HepG2 (cell line): ENCODE data around the gene TMC2. TPM values are rescaled to one million over a fixed set of nuclear protein-coding genes. Genes with fewer than 3 reads are reported as not detected.
"Not testable (repeated sequence)": the region's sequence is repeated elsewhere in the genome, so short reads cannot be mapped to it uniquely, and the experiment has no call there.

ENCODE experiments used
- ATAC-seq: fragments of 200-7000 bp; cut with Tn5 transposase; 3 replicates; pipeline ENCODE4 v1.9.1; 2020; ENCODE audit warnings: mild to moderate bottlenecking, moderate library complexity
- BruUV-seq: library from RNA; stranded (reverse); fragments of 400-500 nt; replicated peaks from 2 replicates; lab custom pipeline; 2021; lab: Mats Ljungman, UMichigan
- CTCF ChIA-PET: fragments of 300-600 bp; formaldehyde crosslinking; extraction: SDS; loops from one replicate; lab custom pipeline; 2021; ENCODE audit warnings: low total read pairs, inconsistent platforms, low intra/inter-chr PET ratio; lab: Yijun Ruan, JAX
- POLR2A ChIA-PET: fragments of 350-600 bp; sonication (Branson Sonifier 250); formaldehyde crosslinking; loops from one replicate; lab custom pipeline; 2020; ENCODE audit warnings: antibody characterized with exemption, inconsistent platforms; lab: Yijun Ruan, JAX
- DNase-seq: peaks from one replicate; pipeline ENCODE4 v3.0.0-alpha.2; 2015; ENCODE audit warnings: low spot score
- FAIRE-seq: peaks from 3 replicates; lab custom pipeline; 2011; peaks lifted over from hg19 to GRCh38; lab: Jason Lieb, UNC
- H2AFZ ChIP-seq: one replicate; pipeline ENCODE4 v1.6.1; 2011; ENCODE audit warnings: low read length, inconsistent platforms
- H3K27ac ChIP-seq: fragments of 300-600 bp; 3 replicates; pipeline ENCODE4 v1.8.0; 2011; ENCODE audit warnings: mixed run types, mild to moderate bottlenecking, mixed read lengths, low read length, inconsistent platforms; ENCODE audit not compliant: insufficient read depth; ENCODE audit errors: extremely low read length
- H3K27me3 ChIP-seq, 2 experiments: fragments of 200-600 bp in 1 of 2; 2 replicates in 1 of 2; 3 replicates in 1 of 2; pipeline versions ENCODE4 v1.6.0 to v1.8.0; 2011; ENCODE audit warnings: low read length in 2 of 2, mild to moderate bottlenecking in 2 of 2, moderate library complexity in 2 of 2, inconsistent platforms in 1 of 2; ENCODE audit not compliant: insufficient read depth in 2 of 2, control insufficient read depth in 1 of 2
- H3K36me3 ChIP-seq, 2 experiments: fragments of 200-600 bp in 1 of 2; replicated peaks in 1 of 2; 2 replicates in 1 of 2; 3 replicates in 1 of 2; pipeline versions ENCODE4 v1.5.1 to v1.8.0; 2011; ENCODE audit warnings: low read length in 2 of 2, inconsistent platforms in 1 of 2; ENCODE audit not compliant: insufficient read depth in 2 of 2, control insufficient read depth in 1 of 2
- H3K4me1 ChIP-seq: 2 replicates; pipeline ENCODE4 v1.5.1; 2012; ENCODE audit warnings: low read length, inconsistent platforms; ENCODE audit not compliant: insufficient read depth
- H3K4me2 ChIP-seq: 2 replicates; pipeline ENCODE4 v1.6.0; 2011; ENCODE audit warnings: low read depth, low read length, inconsistent platforms
- H3K4me3 ChIP-seq, 3 experiments: fragments of 200-600 bp in 1 of 3; sonication (generic), shearing (Covaris generic) in 1 of 3; replicated peaks in 1 of 3; 2 replicates each; pipeline ENCODE4 v1.5.1; 2011 to 2016; ENCODE audit warnings: low read length in 3 of 3, inconsistent platforms in 2 of 3, low read depth in 2 of 3, mild to moderate bottlenecking in 2 of 3, control low read depth in 1 of 3, mixed read lengths in 1 of 3; ENCODE audit not compliant: insufficient read depth in 1 of 3
- H3K79me2 ChIP-seq: one replicate; pipeline ENCODE4 v1.6.1; 2011; ENCODE audit warnings: low read length, inconsistent platforms; ENCODE audit not compliant: insufficient read depth
- H3K9ac ChIP-seq: 2 replicates; pipeline ENCODE4 v1.6.0; 2011; ENCODE audit warnings: mild to moderate bottlenecking, low read depth, low read length, inconsistent platforms; ENCODE audit not compliant: insufficient read depth
- H3K9me3 ChIP-seq: 2 replicates; pipeline ENCODE4 v1.5.1; 2012; ENCODE audit warnings: mild to moderate bottlenecking, low read length
- H4K20me1 ChIP-seq: 2 replicates; pipeline ENCODE4 v1.6.0; 2011; ENCODE audit warnings: inconsistent platforms, mild to moderate bottlenecking, low read length, moderate library complexity; ENCODE audit not compliant: insufficient read depth
- BCL6 ChIP-seq: IDR thresholded peaks from 2 replicates; pipeline ENCODE4 v1.6.1; 2016; ENCODE audit warnings: missing genetic modification reagents, missing compliant biosample characterization
- FOXA3 ChIP-seq: IDR thresholded peaks from 2 replicates; pipeline ENCODE4 v1.6.1; 2016; ENCODE audit warnings: missing genetic modification reagents, missing compliant biosample characterization
- HMG20A ChIP-seq: IDR thresholded peaks from 2 replicates; pipeline ENCODE4 v1.6.1; 2016; ENCODE audit warnings: borderline replicate concordance
- KAT8 ChIP-seq: IDR thresholded peaks from 2 replicates; pipeline ENCODE4 v1.6.1; 2016; ENCODE audit warnings: missing genetic modification reagents, missing compliant biosample characterization
- ONECUT2 ChIP-seq: sonication (generic); formaldehyde crosslinking; IDR thresholded peaks from 2 replicates; pipeline ENCODE4 v1.4.0; 2020; ENCODE audit warnings: missing genetic modification reagents
- PAXIP1 ChIP-seq: sonication (generic); formaldehyde crosslinking; conservative IDR thresholded peaks from 2 replicates; pipeline ENCODE4 v1.4.0; 2020; ENCODE audit warnings: mild to moderate bottlenecking, missing genetic modification reagents, moderate library complexity
- RXRB ChIP-seq: IDR thresholded peaks from 2 replicates; pipeline ENCODE4 v1.6.1; 2016; ENCODE audit warnings: borderline replicate concordance, missing genetic modification reagents, missing compliant biosample characterization
- SOX5 ChIP-seq: IDR thresholded peaks from 2 replicates; pipeline ENCODE4 v1.6.1; 2016; ENCODE audit warnings: borderline replicate concordance
- ZGPAT ChIP-seq: IDR thresholded peaks from 2 replicates; pipeline ENCODE4 v1.6.1; 2016; ENCODE audit warnings: mild to moderate bottlenecking
- WGBS: methylation state at CpG from one replicate; pipeline ENCODE4 v1.1.6; 2017; ENCODE audit warnings: low lambda C conversion rate; 5-methylcytosine and 5-hydroxymethylcytosine counted together
- in situ Hi-C: cut with HindIII; loops from 2 replicates; pipeline ENCODE4 v1.10.0; 2017; ENCODE audit warnings: low pct_unique_long_range_greater_than_20kb; ENCODE audit not compliant: extremely low pct_ligation_motif_present
- intact Hi-C: fragments of 100-400 bp; cut with micrococcal nuclease; formaldehyde crosslinking; loops from one replicate; pipeline ENCODE4 v1.10.0; 2022; ENCODE audit not compliant: unreplicated experiment
- polyA plus RNA-seq, 8 experiments: library from polyadenylated mRNA; depleted of rRNA in 3 of 8; stranded (reverse) in 7 of 8; unstranded in 1 of 8; fragments of >200 nt; fragmentation: Illumina TruSeq in 4 of 8; extraction: Trizol in 4 of 8; gene quantifications; 2 replicates each; pipeline versions ENCODE4 v1.2.1 to v1.2.3, GENCODE V29; 2011 to 2016; ENCODE audit warnings: low read depth in 4 of 8, missing spikeins in 1 of 8, mixed read lengths in 1 of 8; ENCODE audit not compliant: insufficient read depth in 1 of 8
- total RNA-seq, 5 experiments: library from RNA; depleted of rRNA; stranded (reverse); fragments of >200 nt; fragmentation: Illumina TruSeq; extraction: Trizol; gene quantifications; 2 replicates each; pipeline ENCODE4 v1.2.3, GENCODE V29; 2016; ENCODE audit warnings: low read depth in 1 of 5

The TMC2 gene
- total and polyA plus RNA-seq, 2 of the 13 experiments (the other 11 are each of a cell fraction or from before 2014, with no cell fraction given) = not detected

GRCh38 chr20:2502808-2503384 is 33.5 kb upstream of the TMC2 start (continued):
- TF ChIP-seq PAXIP1 (CRISPR knock-in tag) = peak; percentile 41; the same call in 1 of the 2 replicates
- peak; percentile 61 for TF ChIP-seq ONECUT2
- TF ChIP-seq BCL6 (CRISPR knock-in tag) = peak; percentile 49
- peak; percentile 68 for TF ChIP-seq FOXA3
- TF ChIP-seq RXRB (CRISPR knock-in tag) = 0 out of 2 replicates have a peak, but pooled peaks have one; percentile 33
- 0 out of 2 replicates have a peak, but pooled peaks have one; percentile 29 for TF ChIP-seq KAT8 (CRISPR knock-in tag)
- peak; percentile 59; the same call in 1 of the 2 replicates for TF ChIP-seq ZGPAT (CRISPR knock-in tag)
- peak; percentile 68; the same call in 1 of the 2 replicates for TF ChIP-seq SOX5 (CRISPR knock-in tag)
- peak; percentile 30; the same call in 1 of the 2 replicates for TF ChIP-seq HMG20A (CRISPR knock-in tag)

GRCh38 chr20:2504803-2505202 is 31.6 kb upstream of the TMC2 start:
- H3K4me2 ChIP-seq, H2AFZ ChIP-seq, ATAC-seq, H3K9me3 ChIP-seq, H3K27me3 ChIP-seq, H4K20me1 ChIP-seq, intact Hi-C loops, CTCF ChIA-PET, BruUV-seq, in situ Hi-C loops, DNase-seq, H3K27ac ChIP-seq, H3K4me3 ChIP-seq, FAIRE-seq, H3K9ac ChIP-seq, POLR2A ChIA-PET: not testable (repeated sequence)
- WGBS = 100% methylated on average over 2 of the region's 2 CpGs
- Histone ChIP-seq H3K36me3 (peaks cover 5 to 11% of the 10 kb centered on the region in 2 experiments; a peak in 4 of 5 replicates), H3K4me1 (peaks cover 24% of the 10 kb centered on the region), H3K79me2 (peaks cover 23% of the 10 kb centered on the region)
